H1 (cell line): ENCODE data around the gene POU5F1. TPM values are rescaled to one million over a fixed set of nuclear protein-coding genes. Genes with fewer than 3 reads are reported as not detected.

Experiments
- CTCF ChIA-PET: fragments of 300-600 bp; sonication (Branson Sonifier 250); formaldehyde crosslinking; loops from one replicate; lab custom pipeline; 2021; ENCODE audit not compliant: partially characterized antibody; lab: Charles Lee
- POLR2A ChIA-PET: fragments of 300-600 bp; sonication (Branson Sonifier 250); formaldehyde crosslinking; loops from one replicate; lab custom pipeline; 2021; ENCODE audit warnings: inconsistent platforms; ENCODE audit not compliant: partially characterized antibody; lab: Charles Lee
- DNase-seq, 2 experiments: peaks; one replicate each; pipeline versions ENCODE4 v3.0.0 to v3.0.0-alpha.2; 2010 to 2022; ENCODE audit warnings: low spot score in 2 of 2, low read depth in 1 of 2, mixed read lengths in 1 of 2
- FAIRE-seq: peaks from 2 replicates; lab custom pipeline; 2011; peaks lifted over from hg19 to GRCh38; lab: Jason Lieb, UNC
- H2AFZ ChIP-seq: 2 replicates; pipeline ENCODE4 v1.8.1; 2012; ENCODE audit warnings: low read length, inconsistent platforms
- H2AK5ac ChIP-seq: 2 replicates; pipeline ENCODE4 v1.6.1; 2013; ENCODE audit warnings: low read depth, low read length
- H2BK120ac ChIP-seq: replicated peaks from 2 replicates; pipeline ENCODE3; 2013; ENCODE audit warnings: low read depth, low read length, inconsistent platforms
- H2BK12ac ChIP-seq: 2 replicates; pipeline ENCODE4 v1.6.1; 2013; ENCODE audit warnings: low read depth, low read length
- H2BK15ac ChIP-seq: 2 replicates; pipeline ENCODE4 v1.6.1; 2013; ENCODE audit warnings: low read length
- H2BK20ac ChIP-seq: 2 replicates; pipeline ENCODE4 v1.6.1; 2013; ENCODE audit warnings: low read length
- H2BK5ac ChIP-seq: 2 replicates; pipeline ENCODE4 v1.6.1; 2013; ENCODE audit warnings: low read depth, low read length
- H3K14ac ChIP-seq: 2 replicates; pipeline ENCODE4 v1.6.1; 2013; ENCODE audit warnings: inconsistent platforms; ENCODE audit not compliant: insufficient read length
- H3K18ac ChIP-seq: 2 replicates; pipeline ENCODE4 v1.6.1; 2013; ENCODE audit warnings: low read length; ENCODE audit errors: extremely low read depth
- H3K23ac ChIP-seq: 2 replicates; pipeline ENCODE4 v1.6.1; 2013; ENCODE audit warnings: inconsistent platforms; ENCODE audit not compliant: insufficient read length
- H3K23me2 ChIP-seq: 2 replicates; pipeline ENCODE4 v1.6.1; 2013; ENCODE audit warnings: low read depth, low read length
- H3K27ac ChIP-seq: 2 replicates; pipeline ENCODE4 v1.6.1; 2011; ENCODE audit warnings: low read depth, low read length, inconsistent platforms
- H3K27me3 ChIP-seq, 4 experiments: replicated peaks in 1 of 4; 1 replicate in 1 of 4; 2 replicates in 3 of 4; pipeline versions ENCODE4 v1.6.1 to v1.8.1; 2011 to 2013; ENCODE audit warnings: low read length in 3 of 4, mild to moderate bottlenecking in 3 of 4, inconsistent platforms in 2 of 4, mixed read lengths in 2 of 4, moderate library complexity in 1 of 4; ENCODE audit not compliant: control insufficient read depth in 3 of 4, insufficient read depth in 3 of 4; ENCODE audit errors: extremely low read depth in 1 of 4
- H3K36me3 ChIP-seq, 4 experiments: 2 replicates each; pipeline versions ENCODE4 v1.6.1 to v1.8.1; 2011 to 2013; ENCODE audit warnings: mild to moderate bottlenecking in 4 of 4, low read length in 3 of 4, moderate library complexity in 2 of 4, control low read depth in 1 of 4, inconsistent platforms in 1 of 4; ENCODE audit not compliant: insufficient read depth in 4 of 4, control insufficient read depth in 2 of 4
- H3K4ac ChIP-seq: replicated peaks from 2 replicates; pipeline ENCODE3; 2013; ENCODE audit warnings: low read length, low read depth, mixed read lengths, inconsistent platforms; ENCODE audit not compliant: insufficient read length
- H3K4me1 ChIP-seq, 4 experiments: replicated peaks in 1 of 4; 1 replicate in 1 of 4; 2 replicates in 3 of 4; pipeline versions ENCODE4 v1.6.1 to v1.8.1; 2011 to 2013; ENCODE audit warnings: low read length in 3 of 4, inconsistent platforms in 2 of 4, mixed read lengths in 1 of 4; ENCODE audit not compliant: insufficient read depth in 4 of 4, control insufficient read depth in 3 of 4
- H3K4me2 ChIP-seq, 2 experiments: 2 replicates each; pipeline versions ENCODE4 v1.6.1 to v1.8.1; 2011 to 2013; ENCODE audit warnings: low read depth in 2 of 2, low read length in 2 of 2, control low read depth in 1 of 2, inconsistent platforms in 1 of 2, mild to moderate bottlenecking in 1 of 2; ENCODE audit not compliant: insufficient read depth in 1 of 2
- H3K4me3 ChIP-seq, 4 experiments: fragments of 200-600, 300-600 bp in 1 of 4; sonication (generic), shearing (Covaris generic), sonication (Bioruptor Twin) in 1 of 4; 2 replicates each; pipeline versions ENCODE4 v1.5.1 to v1.8.1; 2011 to 2016; ENCODE audit warnings: low read length in 4 of 4, low read depth in 3 of 4, control low read depth in 2 of 4, inconsistent platforms in 2 of 4, mild to moderate bottlenecking in 2 of 4, mixed read lengths in 1 of 4, moderate library complexity in 1 of 4; ENCODE audit not compliant: insufficient read depth in 2 of 4; ENCODE audit errors: extremely low read depth in 1 of 4
- H3K56ac ChIP-seq: replicated peaks from 2 replicates; pipeline ENCODE3; 2013; ENCODE audit warnings: low read depth, mild to moderate bottlenecking, mixed read lengths, low read length, inconsistent platforms; ENCODE audit not compliant: insufficient read length
- H3K79me1 ChIP-seq: 2 replicates; pipeline ENCODE4 v1.6.1; 2013; ENCODE audit warnings: low read depth, low read length, control low read depth
- H3K79me2 ChIP-seq, 2 experiments: 2 replicates each; pipeline versions ENCODE4 v1.6.1 to v1.8.1; 2012 to 2013; ENCODE audit warnings: low read length in 2 of 2, mild to moderate bottlenecking in 2 of 2, inconsistent platforms in 1 of 2; ENCODE audit not compliant: insufficient read depth in 2 of 2, control insufficient read depth in 1 of 2
- H3K9ac ChIP-seq, 4 experiments: replicated peaks in 1 of 4; 1 replicate in 1 of 4; 2 replicates in 3 of 4; pipeline versions ENCODE4 v1.6.1 to v1.8.1; 2011 to 2013; ENCODE audit warnings: low read depth in 3 of 4, low read length in 3 of 4, control low read depth in 2 of 4, mild to moderate bottlenecking in 2 of 4, moderate library complexity in 2 of 4, inconsistent platforms in 1 of 4; ENCODE audit errors: extremely low read depth in 1 of 4
- H3K9me3 ChIP-seq, 2 experiments: 2 replicates each; pipeline versions ENCODE4 v1.6.1 to v1.8.1; 2012 to 2013; ENCODE audit warnings: mild to moderate bottlenecking in 2 of 2, moderate library complexity in 2 of 2, control low read depth in 1 of 2, inconsistent platforms in 1 of 2, low read depth in 1 of 2, low read length in 1 of 2, mixed read lengths in 1 of 2; ENCODE audit not compliant: insufficient read depth in 2 of 2
- H4K20me1 ChIP-seq, 2 experiments: replicated peaks in 1 of 2; 2 replicates each; pipeline versions ENCODE3 to v1.8.1; 2011 to 2013; ENCODE audit warnings: inconsistent platforms in 2 of 2, low read length in 2 of 2, mild to moderate bottlenecking in 1 of 2; ENCODE audit not compliant: insufficient read depth in 2 of 2, control insufficient read depth in 1 of 2
- H4K5ac ChIP-seq: 2 replicates; pipeline ENCODE4 v1.6.1; 2013; ENCODE audit warnings: low read length, low read depth, mixed read lengths, inconsistent platforms; ENCODE audit not compliant: insufficient read length
- H4K8ac ChIP-seq: 2 replicates; pipeline ENCODE4 v1.8.0; 2013; ENCODE audit warnings: mild to moderate bottlenecking, moderate library complexity, low read length, inconsistent platforms; ENCODE audit not compliant: insufficient read depth; ENCODE audit errors: extremely low read depth
- H4K91ac ChIP-seq: replicated peaks from 2 replicates; pipeline ENCODE3; 2013; ENCODE audit warnings: low read length, mixed read lengths, inconsistent platforms; ENCODE audit not compliant: insufficient read length
- BCL11A ChIP-seq, 2 experiments: IDR thresholded peaks; one replicate each; pipeline ENCODE4 v1.6.1; 2011; ENCODE audit warnings: low read depth in 2 of 2, low read length in 2 of 2, mild to moderate bottlenecking in 2 of 2
- GABPA ChIP-seq: IDR thresholded peaks from 2 replicates; pipeline ENCODE4 v1.6.1; 2011; ENCODE audit warnings: mild to moderate bottlenecking, low read length, moderate library complexity, borderline replicate concordance; ENCODE audit not compliant: insufficient read depth
- JUN ChIP-seq: IDR thresholded peaks from 2 replicates; pipeline ENCODE4 v1.6.1; 2011; ENCODE audit warnings: low read depth, mild to moderate bottlenecking, improper control_type of control experiment, low read length
- RFX5 ChIP-seq: IDR thresholded peaks from 2 replicates; pipeline ENCODE4 v1.6.1; 2011; ENCODE audit warnings: low read depth, low read length, improper control_type of control experiment, borderline replicate concordance
- RNF2 ChIP-seq: fragments of 200-900, 300-1000 bp; sonication (generic); IDR thresholded peaks from 2 replicates; pipeline ENCODE4 v1.7.1; 2016; ENCODE audit warnings: borderline replicate concordance, low read depth, mild to moderate bottlenecking, antibody characterized with exemption, low read length; ENCODE audit not compliant: poor library complexity, severe bottlenecking; ENCODE audit errors: missing control alignments
- SIX5 ChIP-seq: IDR thresholded peaks from 2 replicates; pipeline ENCODE4 v1.6.1; 2011; ENCODE audit warnings: mild to moderate bottlenecking, low read depth, low read length
- YY1 ChIP-seq: IDR thresholded peaks from 2 replicates; pipeline ENCODE4 v1.6.1; 2011; ENCODE audit warnings: low read depth, mild to moderate bottlenecking, low read length
- WGBS, 2 experiments: shearing (Covaris generic) in 1 of 2; methylation state at CpG; one replicate each; pipeline versions ENCODE4 v1.1.6 to v1.1.7; 2013 to 2015; ENCODE audit warnings: low lambda C conversion rate in 2 of 2, mixed read lengths in 2 of 2, inconsistent platforms in 1 of 2, low coverage in 1 of 2, missing lambda C conversion rate in 1 of 2; ENCODE audit not compliant: insufficient replicate concordance in 2 of 2, insufficient coverage in 1 of 2, insufficient read length in 1 of 2; ENCODE audit errors: extremely low coverage in 1 of 2, missing lambda C conversion rate in 1 of 2; 5-methylcytosine and 5-hydroxymethylcytosine counted together
- polyA plus RNA-seq, 7 experiments: library from polyadenylated mRNA; depleted of rRNA in 3 of 7; stranded (reverse) in 5 of 7; unstranded in 2 of 7; fragments of >200 nt in 5 of 7; fragments of 200-250 nt in 2 of 7; gene quantifications; 1 replicate in 5 of 7; 2 replicates in 1 of 7; 4 replicates in 1 of 7; pipeline versions ENCODE4 v1.2.1 to v1.2.3, GENCODE V29; 2011 to 2013; ENCODE audit warnings: missing spikeins in 2 of 7, mixed read lengths in 2 of 7
- total RNA-seq: library from RNA; stranded (reverse); fragmentation: NEBNext Ultra II Directional; extraction: Animal tissue kit (Norgen Biotek cat#: 25700); gene quantifications from 2 replicates; pipeline ENCODE4 v1.2.1, GENCODE V29; 2021

Gene POU5F1
- total and polyA plus RNA-seq, 2 of the 8 experiments (the other 6 are each of a cell fraction or from before 2014, with no cell fraction given) = 2,437 to 2,526 TPM

- no peaks in the 10 kb centered on the region for H3K36me3 ChIP-seq
- H3K14ac ChIP-seq = no peak overlapping the region
- H3K4me3 ChIP-seq = no peak overlapping the region
- no peak overlapping the region for H2AK5ac ChIP-seq
- CTCF ChIA-PET = interaction anchor here (0.9 to 11.0 kb wide), 5 partner anchors 14 to 55 kb away, joined by 3 to 94 read pairs (median 8); no protein-coding TSS in a partner anchor
- H3K23ac ChIP-seq = no peak overlapping the region
- no peak overlapping the region for H4K8ac ChIP-seq
- no peak overlapping the region for H3K18ac ChIP-seq
- no peak overlapping the region for H4K91ac ChIP-seq
- POLR2A ChIA-PET = interaction anchor here (61.6 kb wide), 1 partner anchor 40 kb away, joined by 2251 read pairs; the partner anchor contains the start of genes CCHCR1, CDSN, POU5F1 and PSORS1C1
- no peaks in the 10 kb centered on the region for H4K20me1 ChIP-seq
- H3K79me2 ChIP-seq = no peaks in the 10 kb centered on the region
- 100% methylated on average over 4 of the region's 5 CpGs; no CpG with 5 or more reads in 1 of the 2 experiments for WGBS, 2 experiments
- H2BK12ac ChIP-seq = no peak overlapping the region
- H2BK5ac ChIP-seq = no peak overlapping the region
- H3K9ac ChIP-seq = no peak overlapping the region
- H2BK20ac ChIP-seq = no peak overlapping the region
- H2AFZ ChIP-seq = no peak overlapping the region
- no peak for DNase-seq
- H3K4me1 ChIP-seq = peaks cover 0 to 9% (median 2%) of the 10 kb centered on the region in 4 experiments; a peak in 3 of 7 replicates
- no peaks in the 10 kb centered on the region for H3K23me2 ChIP-seq
- H4K5ac ChIP-seq = no peak overlapping the region
- no peak overlapping the region for H3K4me2 ChIP-seq
- no peak overlapping the region for H2BK15ac ChIP-seq
- no peak for FAIRE-seq
- no peaks in the 10 kb centered on the region; a peak in 1 of 4 replicates for H3K9me3 ChIP-seq
- no peaks in the 10 kb centered on the region for H3K79me1 ChIP-seq
- no peak overlapping the region for H3K27ac ChIP-seq
- no peak for TF ChIP-seq BCL11A (IDR thresholded peaks at IDR 0.05; ENCODE audit: low read depth in 2 of 2, low read length in 2 of 2)
- TF ChIP-seq SIX5 = no peak
- no peak for TF ChIP-seq JUN
- no peak for TF ChIP-seq RFX5
- TF ChIP-seq YY1 = no peak
- no peak for TF ChIP-seq GABPA
- no peak for TF ChIP-seq RNF2
- H3K27me3 ChIP-seq = no peaks in the 10 kb centered on the region
- H3K56ac ChIP-seq = no peak overlapping the region
- H3K4ac ChIP-seq = no peak overlapping the region
- no peak overlapping the region for H2BK120ac ChIP-seq
Observed at GRCh38 chr6:31187780-31188194, 17.3 kb upstream of the POU5F1 start.
